ENCODE results near the gene DGCR2.

DGCR2 gene

DNA sequence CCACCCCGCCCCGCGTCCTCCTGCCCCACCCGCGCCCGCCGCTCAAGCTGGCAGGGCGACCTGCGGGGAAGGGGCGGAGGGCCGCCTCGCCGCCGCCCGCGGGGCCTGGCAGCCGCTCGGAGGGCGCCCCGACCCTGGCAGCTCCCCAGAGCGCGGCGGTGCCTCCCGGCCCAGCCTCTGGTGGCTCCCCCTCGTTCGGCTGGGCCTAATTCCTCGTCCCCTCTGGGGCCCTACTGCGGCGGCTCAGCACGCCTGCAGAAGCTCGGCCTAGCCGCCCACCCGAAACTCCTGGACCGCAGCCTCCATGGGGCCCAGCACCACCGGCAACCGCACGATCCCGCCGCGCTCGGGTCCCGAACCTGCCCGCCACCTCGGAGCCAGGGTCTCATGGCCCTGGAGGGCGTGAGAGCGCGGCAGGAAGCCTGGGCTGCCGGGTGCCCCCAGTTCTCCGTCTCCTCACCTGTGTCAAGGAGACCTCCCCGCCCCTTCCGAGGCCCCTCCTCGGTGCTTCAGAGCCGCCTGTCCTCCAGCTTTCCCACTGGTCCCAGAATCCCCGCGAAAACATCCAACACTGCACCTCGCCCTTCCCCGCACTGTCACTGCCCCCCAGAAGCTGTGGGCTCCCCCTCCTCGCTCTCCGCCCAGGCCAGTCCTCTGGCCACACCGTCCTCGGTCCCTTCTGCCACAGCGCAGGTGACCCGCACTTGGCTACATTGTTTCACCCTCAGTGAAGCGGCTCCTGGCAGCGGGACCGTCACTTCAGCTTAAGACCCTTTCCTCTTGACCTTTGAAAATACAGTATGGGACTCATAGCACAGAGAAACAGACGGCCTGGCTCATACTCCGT, 28.5 kb upstream of the DGCR2 start:
- H3K27me3 Mint-ChIP-seq: peaks cover 52 to 71% of the 10 kb centered on the region in 2 donors
- H3K36me3 Mint-ChIP-seq: peaks cover 3 to 11% of the 10 kb centered on the region in 2 donors
- peak overlapping the region; percentile 82 for H3K27ac Mint-ChIP-seq
- H3K9me3 Mint-ChIP-seq: peaks cover 3 to 5% of the 10 kb centered on the region in 2 donors
- no peak for ATAC-seq (replicated peaks)
- peaks cover 13 to 20% of the 10 kb centered on the region in 2 donors for H3K4me1 Mint-ChIP-seq
- peak overlapping the region; percentile 73 to 74 for H3K4me3 Mint-ChIP-seq
- no peak for DNase-seq

DNA sequence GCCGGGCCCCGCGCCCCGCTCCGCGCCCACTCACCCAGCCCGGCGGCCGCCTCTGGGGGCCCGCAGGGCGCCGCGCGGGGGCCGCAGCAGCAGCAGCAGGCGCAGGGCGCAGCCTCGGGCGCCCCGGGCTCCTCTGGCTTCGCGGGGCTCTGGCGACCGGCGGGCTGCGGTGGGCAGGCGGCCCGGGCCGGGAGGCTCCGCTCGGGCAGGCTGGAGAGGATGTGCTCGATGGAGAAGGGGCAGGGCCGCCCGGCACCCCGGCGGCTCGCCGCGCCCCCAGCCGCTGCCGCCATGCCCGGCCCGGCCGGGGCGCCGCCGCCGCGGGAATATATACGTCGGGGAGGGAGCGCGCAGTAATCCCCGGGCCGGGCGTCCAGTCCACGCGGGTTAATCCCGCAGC, 27.8 kb upstream of the DGCR2 start, which contains the start of gene GSC2:
TSS of gene GSC2 (minus strand) at position 302 of the 400 bp plus-strand sequence. CDS start at position 293, 9 bp downstream.
- H3K9me3 Mint-ChIP-seq: peaks cover 3 to 5% of the 10 kb centered on the region in 2 donors
- DNase-seq: no peak
- peaks cover 3 to 11% of the 10 kb centered on the region in 2 donors for H3K36me3 Mint-ChIP-seq
- peak within 1 kb of the TSS; percentile 82 for H3K27ac Mint-ChIP-seq
- peak within 1 kb of the TSS; percentile 73 to 74 for H3K4me3 Mint-ChIP-seq
- no peak for ATAC-seq (replicated peaks)
- peaks cover 13 to 20% of the 10 kb centered on the region in 2 donors for H3K4me1 Mint-ChIP-seq
- peaks cover 50 to 69% of the 10 kb centered on the region in 2 donors for H3K27me3 Mint-ChIP-seq

DNA sequence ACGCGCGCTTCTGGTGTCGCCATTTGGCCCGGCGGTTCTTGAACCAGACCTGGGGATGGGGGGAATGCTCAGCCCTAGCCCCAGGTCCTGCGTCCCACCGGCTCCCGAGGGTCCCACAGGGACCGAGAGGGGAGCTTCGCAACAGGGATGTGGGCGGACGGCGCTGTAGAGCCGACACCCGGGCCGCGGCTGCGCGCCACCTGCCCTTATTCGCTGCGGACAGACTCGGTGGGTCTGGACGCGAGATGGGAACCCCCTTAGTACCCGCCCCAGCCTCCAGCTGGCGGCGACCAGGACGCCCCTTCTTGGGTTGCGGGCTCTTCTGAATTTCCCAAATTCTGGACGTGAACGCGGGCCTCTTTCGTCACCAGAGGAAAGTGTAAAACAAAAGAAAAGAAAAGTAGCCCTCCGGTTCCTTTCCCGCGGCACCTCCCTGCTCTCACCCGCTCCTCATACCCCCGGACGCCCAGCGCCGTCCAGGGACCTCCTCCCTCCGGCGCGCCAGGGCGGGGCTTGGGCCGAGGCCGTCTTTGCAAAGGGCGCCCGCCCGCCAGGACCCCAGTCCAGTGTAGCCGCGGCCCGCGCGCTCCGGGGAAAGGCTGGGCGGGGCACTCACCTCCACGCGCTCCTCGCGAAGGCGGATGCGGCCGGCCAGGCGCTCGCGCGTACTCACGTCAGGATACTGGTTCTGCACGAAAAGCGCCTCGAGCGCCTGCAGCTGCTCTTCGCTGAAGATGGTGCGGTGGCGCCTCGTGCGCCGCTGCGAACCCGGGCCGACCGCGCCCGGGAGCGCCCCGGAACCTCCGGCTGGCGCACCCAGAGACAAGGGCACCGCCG, 27.1 kb upstream of the DGCR2 start:
- Mint-ChIP-seq H3K36me3 (peaks cover 3 to 14% of the 10 kb centered on the region in 2 donors), H3K27ac (no peak overlapping the region), H3K27me3 (peaks cover 46 to 64% of the 10 kb centered on the region in 2 donors), H3K9me3 (peaks cover 3 to 5% of the 10 kb centered on the region in 2 donors), H3K4me3 (peak overlapping the region; percentile 41 to 51), H3K4me1 (peaks cover 17 to 27% of the 10 kb centered on the region in 2 donors)
- no peak for DNase-seq
- no peak for ATAC-seq (replicated peaks)

DNA sequence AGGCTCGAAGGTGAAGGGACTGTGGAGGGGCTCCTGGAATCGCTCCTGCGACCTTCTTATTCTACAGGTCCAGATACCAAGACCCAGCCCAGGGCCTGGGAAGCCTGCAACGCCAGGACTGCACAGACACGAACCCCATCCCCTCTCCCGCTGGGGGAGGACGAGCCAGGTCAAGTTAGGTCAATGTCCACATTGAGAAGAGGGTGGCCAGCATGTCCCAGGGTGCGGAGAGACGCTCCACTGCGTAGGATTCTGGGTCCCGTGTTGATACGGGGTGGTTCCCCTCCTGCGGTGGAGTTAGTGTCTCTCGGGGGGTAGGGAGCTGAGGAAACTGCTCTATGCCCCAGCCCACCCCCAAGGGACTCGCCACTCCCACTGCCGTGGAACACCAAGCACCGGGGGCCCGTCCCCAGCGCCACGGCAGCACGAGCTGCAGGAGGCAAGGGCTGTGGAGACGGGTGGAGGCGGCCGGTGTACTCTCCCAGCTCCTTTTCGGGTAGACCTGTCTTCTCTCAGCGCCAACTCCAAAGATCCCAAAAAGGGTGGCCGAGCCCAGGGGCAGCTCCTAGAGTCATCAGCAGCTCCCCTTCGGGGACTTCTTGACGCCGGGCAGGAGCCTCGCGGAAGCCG, 26.3 kb upstream of the DGCR2 start:
- Mint-ChIP-seq H3K9me3 (peaks cover 3 to 5% of the 10 kb centered on the region in 2 donors), H3K36me3 (peaks cover 3 to 15% of the 10 kb centered on the region in 2 donors), H3K27ac (no peak overlapping the region), H3K4me3 (peak overlapping the region in 1 of 2 donors; percentile 41), H3K27me3 (peaks cover 42 to 60% of the 10 kb centered on the region in 2 donors), H3K4me1 (peaks cover 22 to 34% of the 10 kb centered on the region in 2 donors)
- no peak for ATAC-seq (replicated peaks)
- no peak for DNase-seq

DNA sequence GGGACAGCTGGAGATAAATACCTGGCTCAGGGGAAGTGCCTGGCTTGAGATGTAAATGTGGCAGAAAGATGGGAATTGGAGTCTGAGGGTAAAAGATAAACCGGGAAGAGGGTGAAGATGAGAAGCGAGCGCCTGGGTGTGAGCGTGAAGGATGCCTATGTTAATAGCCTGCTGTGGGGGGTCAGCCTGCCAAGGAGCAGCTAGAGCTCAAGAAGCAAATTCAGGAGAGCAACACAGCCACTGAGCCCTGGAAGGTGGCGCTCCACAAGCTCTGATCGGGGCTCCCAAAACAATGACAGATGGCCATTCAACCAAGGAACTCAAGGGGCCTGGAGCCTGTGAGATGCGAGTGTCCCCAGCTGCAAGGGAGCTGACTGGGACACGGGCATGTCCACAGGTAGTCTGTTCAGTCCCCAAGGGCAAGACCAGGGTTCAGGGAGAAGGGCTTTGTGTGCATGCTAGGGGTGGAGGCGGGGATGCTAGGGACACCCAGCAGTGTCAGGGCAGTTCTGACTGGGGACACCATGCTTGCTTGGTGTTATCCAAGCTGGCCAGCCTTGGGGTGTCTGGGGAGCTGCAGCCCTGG, 25.1 kb upstream of the DGCR2 start:
- Mint-ChIP-seq H3K9me3 (peaks cover 3 to 5% of the 10 kb centered on the region in 2 donors), H3K4me1 (peaks cover 26 to 39% of the 10 kb centered on the region in 2 donors), H3K27ac (no peak overlapping the region), H3K4me3 (no peak overlapping the region), H3K36me3 (peaks cover 3 to 15% of the 10 kb centered on the region in 2 donors), H3K27me3 (peaks cover 35 to 51% of the 10 kb centered on the region in 2 donors)
- DNase-seq (no peak), ATAC-seq (replicated peaks) (no peak)

DNA sequence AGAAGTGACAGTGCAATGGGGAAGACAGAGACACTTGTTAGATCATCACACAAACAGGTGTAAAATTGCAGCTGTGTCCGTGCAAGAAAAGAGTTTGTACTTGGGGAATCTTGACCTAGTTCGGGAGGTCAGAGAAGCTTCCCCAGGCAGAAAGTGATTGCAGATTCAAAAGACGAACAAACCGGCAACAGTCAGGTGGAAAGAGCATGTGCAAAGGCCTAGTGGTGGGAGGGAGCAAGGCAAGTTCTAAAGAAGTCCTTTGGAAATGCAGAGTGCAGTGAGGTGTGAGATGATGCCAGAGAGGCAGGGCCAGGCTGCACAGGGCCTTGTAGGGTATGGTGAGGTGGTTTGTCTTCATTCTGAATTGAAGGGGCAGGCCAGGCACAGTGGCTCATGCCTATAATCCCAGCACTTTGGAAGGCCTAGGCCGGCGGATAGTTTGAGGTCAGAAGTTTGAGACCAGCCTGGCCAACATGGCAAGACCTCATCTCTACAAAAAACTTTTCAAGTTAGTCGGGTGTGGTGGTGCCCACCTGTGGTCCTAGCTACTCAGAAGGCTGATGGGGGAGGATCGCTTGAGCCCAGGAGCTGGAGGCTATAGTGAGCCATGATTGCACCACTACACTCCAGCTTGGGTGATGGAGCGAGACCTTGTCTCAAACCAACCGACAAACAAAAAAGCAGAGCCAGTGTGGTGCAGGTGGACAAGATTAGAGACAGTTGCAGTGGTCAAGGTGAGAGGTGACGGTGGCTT, 24.2 kb upstream of the DGCR2 start:
- ATAC-seq (replicated peaks): peak in 1 of 2 donors; percentile 26
- no peak for DNase-seq
- H3K27me3 Mint-ChIP-seq: peaks cover 27 to 43% of the 10 kb centered on the region in 2 donors
- H3K9me3 Mint-ChIP-seq: peaks cover 0 to 3% of the 10 kb centered on the region in 2 donors
- H3K4me3 Mint-ChIP-seq: no peak overlapping the region
- H3K36me3 Mint-ChIP-seq: peaks cover 6 to 13% of the 10 kb centered on the region in 2 donors
- H3K4me1 Mint-ChIP-seq: peaks cover 23 to 39% of the 10 kb centered on the region in 2 donors
- no peak overlapping the region for H3K27ac Mint-ChIP-seq

DNA sequence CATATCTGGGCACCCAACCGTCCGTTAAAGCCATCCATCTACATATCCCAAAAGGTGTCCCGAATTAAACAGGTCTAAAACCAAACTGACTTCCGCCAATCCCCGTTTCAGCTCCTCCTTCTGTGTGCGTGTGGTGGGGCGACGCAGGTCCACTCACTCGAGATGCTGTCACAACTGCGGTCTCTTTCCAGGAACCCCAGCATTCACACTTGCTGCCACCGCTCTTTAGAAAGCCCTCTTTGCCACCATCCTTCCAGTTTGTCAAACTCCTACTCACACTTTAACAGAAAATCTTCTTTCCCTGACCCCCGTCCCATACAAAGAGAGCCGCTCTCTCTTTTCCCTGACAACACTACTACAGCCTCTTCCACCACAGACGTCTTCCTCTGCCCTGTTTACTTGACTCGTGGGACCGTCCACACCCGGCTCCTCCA, 21.8 kb upstream of the DGCR2 start:
- Mint-ChIP-seq H3K36me3 (peaks cover 17 to 24% of the 10 kb centered on the region in 2 donors), H3K4me1 (peaks cover 17 to 32% of the 10 kb centered on the region in 2 donors), H3K4me3 (peak overlapping the region; percentile 96 to 99), H3K27me3 (peaks cover 19 to 29% of the 10 kb centered on the region in 2 donors), H3K27ac (peak overlapping the region; percentile 99), H3K9me3 (no peaks in the 10 kb centered on the region)
- no peak for DNase-seq
- peak; percentile 50 to 52 for ATAC-seq (replicated peaks)

DNA sequence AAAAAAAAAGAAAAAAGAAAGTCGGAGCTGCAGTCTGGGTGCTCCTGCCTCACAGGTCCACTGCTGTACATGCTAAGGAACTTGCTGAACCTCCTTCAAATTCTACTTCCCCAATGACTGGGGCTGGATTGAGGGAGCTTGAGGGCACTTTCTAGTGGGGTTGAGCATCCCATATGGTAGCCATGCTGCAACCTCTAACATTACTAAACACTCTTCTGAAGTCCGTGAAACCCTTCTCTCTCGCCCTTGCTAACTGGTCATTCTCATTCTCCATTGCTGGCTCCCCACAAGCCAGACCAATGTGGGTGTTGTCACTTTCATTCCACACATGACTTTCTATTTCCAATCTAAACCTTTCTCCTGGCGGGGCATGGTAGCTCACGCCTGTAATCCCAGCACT, 21.0 kb upstream of the DGCR2 start:
- Mint-ChIP-seq H3K9me3 (no peaks in the 10 kb centered on the region), H3K27ac (no peak overlapping the region), H3K4me1 (peaks cover 17 to 32% of the 10 kb centered on the region in 2 donors), H3K4me3 (peak overlapping the region; percentile 62 to 96), H3K36me3 (peaks cover 21 to 28% of the 10 kb centered on the region in 2 donors), H3K27me3 (peaks cover 16 to 23% of the 10 kb centered on the region in 2 donors)
- DNase-seq: no peak
- no peak for ATAC-seq (replicated peaks)

DNA sequence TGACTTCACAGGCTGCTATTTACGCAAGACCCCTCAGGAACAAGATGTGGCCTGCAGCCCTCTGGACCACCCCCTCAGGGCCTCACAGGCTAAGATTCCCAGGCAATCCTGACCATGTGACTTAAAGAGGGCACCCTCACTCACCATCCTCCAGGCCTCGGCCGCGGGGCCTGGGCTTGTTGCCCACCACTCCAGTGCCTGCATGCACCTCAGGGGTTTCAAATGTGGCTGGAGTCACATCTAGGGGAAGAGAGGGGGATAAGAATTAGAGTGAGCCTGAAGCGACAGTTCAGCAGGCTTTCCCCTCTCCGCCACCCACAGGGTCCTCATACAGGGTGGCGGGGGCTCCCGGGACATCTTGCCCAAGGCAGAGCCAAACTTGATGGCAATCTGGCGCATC, 20.2 kb upstream of the DGCR2 start:
- no peaks in the 10 kb centered on the region for H3K9me3 Mint-ChIP-seq
- H3K4me1 Mint-ChIP-seq: peaks cover 17 to 32% of the 10 kb centered on the region in 2 donors
- H3K4me3 Mint-ChIP-seq: no peak overlapping the region
- peaks cover 21 to 28% of the 10 kb centered on the region in 2 donors for H3K36me3 Mint-ChIP-seq
- no peak for ATAC-seq (replicated peaks)
- H3K27me3 Mint-ChIP-seq: peaks cover 8 to 15% of the 10 kb centered on the region in 2 donors
- H3K27ac Mint-ChIP-seq: no peak overlapping the region
- no peak for DNase-seq

DNA sequence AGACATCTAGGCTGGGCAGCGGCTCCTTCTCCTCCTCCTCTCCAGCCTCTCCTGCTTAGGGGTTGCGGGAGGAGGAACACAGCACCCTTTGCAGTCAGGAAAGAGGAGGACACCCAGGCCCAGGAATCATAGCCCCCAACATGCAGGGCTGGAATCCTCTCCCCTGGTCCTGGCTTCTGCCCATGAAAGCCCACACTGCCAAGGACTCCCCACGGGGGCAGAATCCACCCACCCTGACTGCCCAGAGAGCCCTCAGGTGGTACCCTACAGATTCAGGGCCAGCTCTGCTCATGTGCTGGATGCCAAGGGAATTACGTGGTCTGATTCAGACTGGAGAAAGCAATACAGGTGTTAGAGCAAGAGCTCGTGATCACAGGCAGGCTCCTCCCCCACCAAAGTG, 17.8 kb upstream of the DGCR2 start:
- Mint-ChIP-seq H3K27ac (no peak overlapping the region), H3K9me3 (no peaks in the 10 kb centered on the region), H3K27me3 (no peaks in the 10 kb centered on the region), H3K36me3 (peaks cover 35 to 47% of the 10 kb centered on the region in 2 donors), H3K4me1 (peaks cover 13 to 19% of the 10 kb centered on the region in 2 donors), H3K4me3 (no peak overlapping the region)
- no peak for DNase-seq
- no peak for ATAC-seq (replicated peaks)

DNA sequence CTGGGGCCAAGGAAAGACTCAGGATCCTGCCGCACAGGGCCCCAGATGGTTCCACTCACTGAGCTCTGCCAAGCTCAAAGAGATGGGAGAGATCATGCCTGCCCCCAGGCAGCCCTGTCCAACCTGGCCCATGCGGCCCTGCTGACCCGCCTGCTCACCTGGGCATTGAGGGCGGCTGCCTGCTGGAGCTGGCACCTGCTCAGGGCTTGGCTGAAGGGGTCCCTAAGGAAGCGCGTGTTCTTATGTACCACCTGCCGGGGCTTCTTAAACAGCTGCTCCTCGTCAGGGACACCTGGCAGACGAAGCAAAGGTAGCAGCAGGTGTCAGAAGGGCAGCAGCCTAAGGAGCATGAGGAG, 16.8 kb upstream of the DGCR2 start:
- H3K9me3 Mint-ChIP-seq: no peaks in the 10 kb centered on the region
- no peak overlapping the region for H3K27ac Mint-ChIP-seq
- H3K27me3 Mint-ChIP-seq: no peaks in the 10 kb centered on the region
- ATAC-seq (replicated peaks): no peak
- H3K36me3 Mint-ChIP-seq: peaks cover 42 to 51% of the 10 kb centered on the region in 2 donors
- H3K4me1 Mint-ChIP-seq: peaks cover 6 to 13% of the 10 kb centered on the region in 2 donors
- no peak overlapping the region for H3K4me3 Mint-ChIP-seq
- no peak for DNase-seq

DNA sequence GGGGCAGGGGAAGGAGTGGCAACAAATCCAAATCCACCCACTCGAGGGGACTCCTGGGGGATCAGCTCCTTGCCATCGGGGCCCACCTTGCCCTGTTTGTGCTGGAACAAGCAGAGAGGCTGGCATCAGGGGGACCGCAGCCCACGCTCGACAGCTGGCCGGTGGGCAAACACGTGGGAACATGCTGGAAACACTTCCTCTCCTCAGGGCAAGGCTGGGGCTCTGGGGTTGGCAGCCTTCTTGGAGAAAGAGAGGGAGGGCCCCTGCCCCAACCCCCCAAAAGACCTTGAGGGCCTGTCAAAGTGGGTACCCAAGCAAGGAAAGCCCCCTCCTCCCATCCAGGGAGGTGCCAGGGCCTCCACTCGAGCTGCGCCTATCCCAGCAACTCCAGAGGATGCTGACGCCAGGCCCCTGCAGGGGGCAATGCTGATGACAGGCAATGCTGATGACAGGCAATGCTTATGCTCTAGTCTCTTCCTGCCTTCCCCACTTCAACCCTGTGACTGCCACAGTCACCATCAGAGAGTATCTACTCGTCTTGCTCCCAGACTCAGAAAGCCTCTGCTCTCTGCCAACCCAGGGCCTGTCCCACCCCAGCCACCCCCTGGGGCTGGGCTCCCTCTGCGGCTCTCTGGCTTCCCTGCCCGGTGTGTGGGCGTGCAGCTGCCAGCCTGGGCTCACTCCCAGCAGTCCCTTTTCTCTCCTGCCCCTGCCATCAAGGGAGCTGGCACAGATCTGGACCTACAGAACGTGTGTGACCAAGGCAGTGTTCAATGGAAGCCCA, 16.2 kb upstream of the DGCR2 start:
- no peaks in the 10 kb centered on the region for H3K9me3 Mint-ChIP-seq
- peaks cover 2 to 9% of the 10 kb centered on the region in 2 donors for H3K4me1 Mint-ChIP-seq
- no peak overlapping the region for H3K4me3 Mint-ChIP-seq
- H3K36me3 Mint-ChIP-seq: peaks cover 43 to 52% of the 10 kb centered on the region in 2 donors
- no peak for DNase-seq
- H3K27ac Mint-ChIP-seq: no peak overlapping the region
- no peak for ATAC-seq (replicated peaks)
- H3K27me3 Mint-ChIP-seq: no peaks in the 10 kb centered on the region

Measured in stimulated activated naive B cell treated with anti-CD40 and anti-IgM and Interleukin-4, amounts not matched to agents 10 μg/mL and 1 μg/mL and 100 μg/mL, for 72 hours (primary cell).